Body of pancreas (tissue), 4 donors: Measurements from ENCODE around the gene RASGRP3. TPM values are rescaled to one million over a fixed set of nuclear protein-coding genes. Genes with fewer than 3 reads are reported as not detected.

Experiments
- ATAC-seq: fragments of 150-250 bp; one replicate; pipeline ENCODE4 v1.9.1; 2016
- DNase-seq, 4 donors: peaks; one replicate each; pipeline ENCODE4 v3.0.0-alpha.2; 2019
- H3K27ac ChIP-seq, 4 donors: fragments of 200-600 bp; sonication (generic); 1 replicate in 3 of 4; 2 replicates in 1 of 4; pipeline versions ENCODE4 v1.5.1 to v1.6.1; 2016 to 2019; ENCODE audit warnings: mild to moderate bottlenecking in 1 of 4, mixed read lengths in 1 of 4, moderate library complexity in 1 of 4
- H3K27me3 ChIP-seq, 2 donors: fragments of 200-600 bp; sonication (generic); one replicate each; pipeline ENCODE4 v1.6.0; 2016; ENCODE audit warnings: mild to moderate bottlenecking in 1 of 2
- H3K36me3 ChIP-seq, 2 donors: fragments of 200-600 bp; sonication (generic); replicated peaks in 1 of 2; 2 replicates each; pipeline ENCODE4 v1.5.1; 2016; ENCODE audit warnings: low read depth in 2 of 2; ENCODE audit not compliant: insufficient read depth in 1 of 2
- H3K4me1 ChIP-seq: fragments of 200-600 bp; sonication (generic); one replicate; pipeline ENCODE4 v1.6.0; 2016
- H3K4me3 ChIP-seq, 2 donors: fragments of 200-600 bp; sonication (generic); 1 replicate in 1 of 2; 2 replicates in 1 of 2; pipeline ENCODE4 v1.5.1; 2016 to 2019
- H3K9me3 ChIP-seq, 3 donors: fragments of 200-600 bp; sonication (generic); 1 replicate in 2 of 3; 2 replicates in 1 of 3; pipeline ENCODE4 v1.5.1; 2016
- POLR2A ChIP-seq, 3 donors: fragments of 450-650 bp; IDR thresholded peaks; one replicate each; pipeline ENCODE4 v1.6.1; 2016; ENCODE audit warnings: antibody characterized with exemption in 3 of 3, mild to moderate bottlenecking in 2 of 3
- WGBS, 2 donors: methylation state at CpG; one replicate each; pipeline ENCODE4 v1.1.5; 2017; 5-methylcytosine and 5-hydroxymethylcytosine counted together
- intact Hi-C: fragments of 100-400 bp; cut with DNase I; formaldehyde crosslinking; loops from one replicate; pipeline ENCODE4 v1.15.1; 2023
- total RNA-seq, 2 donors: library from RNA; depleted of rRNA; stranded (reverse); fragments of >200 nt; gene quantifications; one replicate each; pipeline ENCODE4 v1.1.0, GENCODE V29; 2016
- TF ChIP-seq, protein P1 (sequence below), 7 experiments: fragments of 450-650 bp in 4 of 7; fragments of 200-600 bp in 3 of 7; sonication (generic) in 3 of 7; IDR thresholded peaks; one replicate each; pipeline ENCODE4 v1.5.1; 2016 to 2019; ENCODE audit warnings: antibody characterized with exemption in 7 of 7

RASGRP3 gene
- total RNA-seq, 2 donors from 2014 or later = 3.9 to 22.1 TPM

DNA sequence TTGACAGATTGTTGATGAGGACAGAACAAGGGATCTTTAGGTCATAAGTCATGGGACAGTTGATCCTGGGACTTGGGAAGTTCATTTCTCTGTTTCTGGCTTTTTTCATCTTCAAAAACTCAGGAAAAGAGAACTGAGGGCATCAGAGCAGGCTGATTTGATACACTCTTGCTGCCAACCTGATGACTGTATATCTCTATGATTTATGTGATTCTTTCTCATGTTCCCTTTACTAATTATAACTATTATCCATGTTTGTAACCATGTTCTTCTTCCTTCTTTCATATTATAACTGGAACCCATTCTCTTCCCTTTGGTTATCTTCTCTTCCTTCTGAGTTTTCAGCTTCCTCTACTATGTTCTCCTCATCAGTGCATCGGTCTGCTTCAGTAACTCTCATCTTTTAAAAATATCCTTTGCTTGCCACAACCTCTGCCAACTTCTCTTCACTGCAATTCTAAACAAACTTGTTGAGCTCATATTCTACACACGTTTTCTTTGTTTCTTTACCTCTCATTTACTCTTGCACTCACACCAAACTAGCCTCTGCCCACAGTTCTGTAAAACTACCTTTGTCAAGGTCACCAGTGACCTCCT, 13.5 kb downstream of the RASGRP3 start:
- ATAC-seq = no peak
- no peaks in the 10 kb centered on the region for H3K9me3 ChIP-seq
- DNase-seq = no peak
- H3K27me3 ChIP-seq = no peaks in the 10 kb centered on the region
- H3K36me3 ChIP-seq = no peaks in the 10 kb centered on the region
- TF ChIP-seq POLR2A (IDR thresholded peaks at IDR 0.05) = no peak
- TF ChIP-seq, protein P1, sequence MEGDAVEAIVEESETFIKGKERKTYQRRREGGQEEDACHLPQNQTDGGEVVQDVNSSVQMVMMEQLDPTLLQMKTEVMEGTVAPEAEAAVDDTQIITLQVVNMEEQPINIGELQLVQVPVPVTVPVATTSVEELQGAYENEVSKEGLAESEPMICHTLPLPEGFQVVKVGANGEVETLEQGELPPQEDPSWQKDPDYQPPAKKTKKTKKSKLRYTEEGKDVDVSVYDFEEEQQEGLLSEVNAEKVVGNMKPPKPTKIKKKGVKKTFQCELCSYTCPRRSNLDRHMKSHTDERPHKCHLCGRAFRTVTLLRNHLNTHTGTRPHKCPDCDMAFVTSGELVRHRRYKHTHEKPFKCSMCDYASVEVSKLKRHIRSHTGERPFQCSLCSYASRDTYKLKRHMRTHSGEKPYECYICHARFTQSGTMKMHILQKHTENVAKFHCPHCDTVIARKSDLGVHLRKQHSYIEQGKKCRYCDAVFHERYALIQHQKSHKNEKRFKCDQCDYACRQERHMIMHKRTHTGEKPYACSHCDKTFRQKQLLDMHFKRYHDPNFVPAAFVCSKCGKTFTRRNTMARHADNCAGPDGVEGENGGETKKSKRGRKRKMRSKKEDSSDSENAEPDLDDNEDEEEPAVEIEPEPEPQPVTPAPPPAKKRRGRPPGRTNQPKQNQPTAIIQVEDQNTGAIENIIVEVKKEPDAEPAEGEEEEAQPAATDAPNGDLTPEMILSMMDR (IDR thresholded peaks at IDR 0.05) = no peak
- no peak overlapping the region for H3K27ac ChIP-seq
- H3K4me1 ChIP-seq = no peaks in the 10 kb centered on the region
- H3K4me3 ChIP-seq = no peak overlapping the region
- intact Hi-C loops = loop anchor here (10.0 kb wide), 1 partner anchor 105 kb away; the partner anchor contains the start of gene FAM98A
- WGBS, 2 donors = 60 to 79% methylated on average over 2 of the region's 2 CpGs

DNA sequence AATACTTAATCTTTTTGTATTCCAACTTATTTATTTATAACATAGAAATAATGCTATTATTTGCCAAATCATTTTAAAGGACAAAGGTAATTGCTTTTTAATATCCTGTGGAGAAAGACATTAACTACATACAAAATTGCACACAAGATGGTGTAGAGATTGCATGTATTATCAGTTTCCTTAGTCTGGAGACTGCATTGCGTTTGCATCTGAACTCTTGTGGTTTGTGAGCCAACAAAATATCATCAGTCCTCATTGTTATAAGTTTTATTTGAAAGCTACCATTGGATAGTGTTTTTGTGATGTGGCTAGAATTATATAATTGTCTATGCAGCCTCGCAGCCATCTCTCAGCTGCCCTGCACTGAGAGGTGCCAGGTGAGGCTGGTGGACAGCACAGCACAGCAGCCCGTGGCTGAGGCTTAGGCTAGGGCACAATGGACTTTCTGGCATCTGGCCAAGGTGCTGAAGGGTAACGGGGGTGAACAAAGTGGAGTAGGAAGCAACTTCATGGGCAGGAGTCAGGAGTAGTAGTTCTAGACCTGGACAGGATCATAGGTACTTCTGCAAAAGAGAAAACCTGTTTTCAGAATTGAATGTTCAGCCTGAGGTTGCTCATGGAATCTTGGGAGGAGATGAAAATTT, 15.1 kb downstream of the RASGRP3 start:
- no peak overlapping the region for H3K4me3 ChIP-seq
- H3K27me3 ChIP-seq = no peaks in the 10 kb centered on the region
- no peak overlapping the region for H3K27ac ChIP-seq
- intact Hi-C loops = no loop called here
- H3K4me1 ChIP-seq = peaks cover 1% of the 10 kb centered on the region
- H3K36me3 ChIP-seq = no peaks in the 10 kb centered on the region
- DNase-seq (no peak), ATAC-seq (no peak)
- TF ChIP-seq, protein P1 (IDR thresholded peaks at IDR 0.05) = no peak
- no peak for TF ChIP-seq POLR2A (IDR thresholded peaks at IDR 0.05)
- WGBS, 2 donors = 64 to 83% methylated on average over 4 of the region's 4 CpGs
- H3K9me3 ChIP-seq = no peaks in the 10 kb centered on the region

DNA sequence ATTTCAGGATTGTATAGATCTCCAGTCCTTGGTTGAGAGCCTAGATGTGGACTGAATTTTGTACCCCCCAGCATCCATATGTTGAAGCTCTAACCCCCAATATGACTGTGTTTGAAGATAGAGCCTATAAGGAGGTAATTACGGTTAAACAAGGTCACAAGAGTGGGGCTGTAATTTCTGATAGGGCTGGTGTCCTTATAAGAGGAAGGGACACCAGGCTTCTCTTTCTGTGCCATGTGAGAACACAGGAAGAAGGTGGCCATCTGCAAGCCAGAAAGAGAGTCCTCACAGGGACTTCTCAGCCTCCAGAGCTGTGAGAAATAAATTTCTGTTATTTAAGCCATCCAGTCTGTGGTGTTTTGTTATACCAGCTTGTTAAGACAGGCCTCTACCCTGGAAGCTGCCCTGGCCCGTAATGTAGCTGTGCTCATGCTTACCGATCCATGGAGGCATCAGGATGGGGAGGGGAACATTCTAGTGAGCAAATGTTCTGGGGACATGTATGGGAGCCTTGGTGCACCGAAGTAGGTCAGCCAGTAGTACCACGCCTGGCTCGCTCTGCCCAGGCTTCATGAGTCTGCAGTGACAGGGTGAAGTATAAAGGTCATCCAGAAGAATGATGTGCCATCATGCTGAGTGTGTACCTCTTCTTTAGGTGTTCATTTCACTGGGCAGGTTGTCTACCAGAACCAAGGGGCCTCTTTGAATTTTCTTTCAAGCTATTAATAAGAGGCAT, 16.1 kb downstream of the RASGRP3 start:
- TF ChIP-seq, protein P1 (IDR thresholded peaks at IDR 0.05) = no peak
- TF ChIP-seq POLR2A (IDR thresholded peaks at IDR 0.05) = no peak
- Histone ChIP-seq H3K27me3 (no peaks in the 10 kb centered on the region), H3K4me1 (peaks cover 3% of the 10 kb centered on the region), H3K4me3 (no peak overlapping the region), H3K27ac (no peak overlapping the region), H3K36me3 (no peaks in the 10 kb centered on the region), H3K9me3 (no peaks in the 10 kb centered on the region)
- WGBS, 2 donors = 92 to 93% methylated on average over 6 of the region's 6 CpGs
- ATAC-seq (no peak), DNase-seq (no peak)
- intact Hi-C loops = no loop called here

DNA sequence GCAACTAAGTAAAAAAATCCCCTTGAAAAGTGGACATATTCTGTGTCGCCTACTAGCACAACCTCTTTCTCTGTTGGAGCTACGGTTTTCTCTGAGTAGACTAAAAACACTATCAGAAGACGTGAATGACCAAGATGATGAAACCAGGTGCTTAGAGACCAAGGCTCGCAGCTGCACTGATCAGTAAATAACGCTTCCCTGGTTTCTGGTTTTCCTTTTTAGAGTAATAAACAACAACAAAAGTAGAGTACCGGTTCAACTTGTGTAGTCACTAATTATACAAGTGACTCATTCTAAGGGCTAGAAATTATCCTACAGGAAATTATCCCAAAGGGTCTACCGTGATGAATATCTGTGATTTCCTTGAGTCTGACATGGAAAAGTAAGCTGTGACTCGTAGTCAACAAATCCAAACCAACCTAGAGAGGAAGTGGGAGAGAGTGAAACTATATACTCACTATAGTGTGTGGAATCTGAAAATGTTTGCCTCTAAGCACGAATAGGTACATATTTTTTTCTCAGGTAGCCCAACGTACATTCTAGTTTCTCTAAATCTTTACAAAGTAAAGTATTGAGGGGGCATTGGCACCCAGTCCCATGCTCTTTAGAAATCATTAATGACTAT, 17.8 kb downstream of the RASGRP3 start:
- TF ChIP-seq, protein P1 (IDR thresholded peaks at IDR 0.05) = no peak
- TF ChIP-seq POLR2A (IDR thresholded peaks at IDR 0.05) = no peak
- no peaks in the 10 kb centered on the region for H3K36me3 ChIP-seq
- ATAC-seq = no peak
- H3K9me3 ChIP-seq = no peaks in the 10 kb centered on the region
- 74 to 79% methylated on average over 10 of the region's 10 CpGs for WGBS, 2 donors
- H3K4me1 ChIP-seq = peaks cover 3% of the 10 kb centered on the region
- H3K4me3 ChIP-seq = no peak overlapping the region
- no peak overlapping the region for H3K27ac ChIP-seq
- intact Hi-C loops = no loop called here
- H3K27me3 ChIP-seq = no peaks in the 10 kb centered on the region
- no peak for DNase-seq
